HepG2 (cell line): ENCODE data around the gene ZNF814. TPM values are rescaled to one million over a fixed set of nuclear protein-coding genes. Genes with fewer than 3 reads are reported as not detected.

Experiments
- ATAC-seq: fragments of 200-7000 bp; cut with Tn5 transposase; 3 replicates; pipeline ENCODE4 v1.9.1; 2020; ENCODE audit warnings: mild to moderate bottlenecking, moderate library complexity
- BruUV-seq: library from RNA; stranded (reverse); fragments of 400-500 nt; replicated peaks from 2 replicates; lab custom pipeline; 2021; lab: Mats Ljungman, UMichigan
- CTCF ChIA-PET: fragments of 300-600 bp; formaldehyde crosslinking; extraction: SDS; loops from one replicate; lab custom pipeline; 2021; ENCODE audit warnings: low total read pairs, inconsistent platforms, low intra/inter-chr PET ratio; lab: Yijun Ruan, JAX
- POLR2A ChIA-PET: fragments of 350-600 bp; sonication (Branson Sonifier 250); formaldehyde crosslinking; loops from one replicate; lab custom pipeline; 2020; ENCODE audit warnings: antibody characterized with exemption, inconsistent platforms; lab: Yijun Ruan, JAX
- DNase-seq: peaks from one replicate; pipeline ENCODE4 v3.0.0-alpha.2; 2015; ENCODE audit warnings: low spot score
- FAIRE-seq: peaks from 3 replicates; lab custom pipeline; 2011; peaks lifted over from hg19 to GRCh38; lab: Jason Lieb, UNC
- H2AFZ ChIP-seq: one replicate; pipeline ENCODE4 v1.6.1; 2011; ENCODE audit warnings: low read length, inconsistent platforms
- H3K27ac ChIP-seq: fragments of 300-600 bp; 3 replicates; pipeline ENCODE4 v1.8.0; 2011; ENCODE audit warnings: mixed run types, mild to moderate bottlenecking, mixed read lengths, low read length, inconsistent platforms; ENCODE audit not compliant: insufficient read depth; ENCODE audit errors: extremely low read length
- H3K27me3 ChIP-seq, 2 experiments: fragments of 200-600 bp in 1 of 2; 2 replicates in 1 of 2; 3 replicates in 1 of 2; pipeline versions ENCODE4 v1.6.0 to v1.8.0; 2011; ENCODE audit warnings: low read length in 2 of 2, mild to moderate bottlenecking in 2 of 2, moderate library complexity in 2 of 2, inconsistent platforms in 1 of 2; ENCODE audit not compliant: insufficient read depth in 2 of 2, control insufficient read depth in 1 of 2
- H3K36me3 ChIP-seq, 2 experiments: fragments of 200-600 bp in 1 of 2; replicated peaks in 1 of 2; 2 replicates in 1 of 2; 3 replicates in 1 of 2; pipeline versions ENCODE4 v1.5.1 to v1.8.0; 2011; ENCODE audit warnings: low read length in 2 of 2, inconsistent platforms in 1 of 2; ENCODE audit not compliant: insufficient read depth in 2 of 2, control insufficient read depth in 1 of 2
- H3K4me1 ChIP-seq: 2 replicates; pipeline ENCODE4 v1.5.1; 2012; ENCODE audit warnings: low read length, inconsistent platforms; ENCODE audit not compliant: insufficient read depth
- H3K4me2 ChIP-seq: 2 replicates; pipeline ENCODE4 v1.6.0; 2011; ENCODE audit warnings: low read depth, low read length, inconsistent platforms
- H3K4me3 ChIP-seq, 3 experiments: fragments of 200-600 bp in 1 of 3; sonication (generic), shearing (Covaris generic) in 1 of 3; replicated peaks in 1 of 3; 2 replicates each; pipeline ENCODE4 v1.5.1; 2011 to 2016; ENCODE audit warnings: low read length in 3 of 3, inconsistent platforms in 2 of 3, low read depth in 2 of 3, mild to moderate bottlenecking in 2 of 3, control low read depth in 1 of 3, mixed read lengths in 1 of 3; ENCODE audit not compliant: insufficient read depth in 1 of 3
- H3K79me2 ChIP-seq: one replicate; pipeline ENCODE4 v1.6.1; 2011; ENCODE audit warnings: low read length, inconsistent platforms; ENCODE audit not compliant: insufficient read depth
- H3K9ac ChIP-seq: 2 replicates; pipeline ENCODE4 v1.6.0; 2011; ENCODE audit warnings: mild to moderate bottlenecking, low read depth, low read length, inconsistent platforms; ENCODE audit not compliant: insufficient read depth
- H3K9me3 ChIP-seq: 2 replicates; pipeline ENCODE4 v1.5.1; 2012; ENCODE audit warnings: mild to moderate bottlenecking, low read length
- H4K20me1 ChIP-seq: 2 replicates; pipeline ENCODE4 v1.6.0; 2011; ENCODE audit warnings: inconsistent platforms, mild to moderate bottlenecking, low read length, moderate library complexity; ENCODE audit not compliant: insufficient read depth
- BHLHE40 ChIP-seq: IDR thresholded peaks from 2 replicates; pipeline ENCODE4 v1.6.1; 2011; ENCODE audit warnings: low read length, improper control_type of control experiment
- CTCF ChIP-seq: sonication (generic); formaldehyde crosslinking; IDR thresholded peaks from 2 replicates; pipeline ENCODE4 v1.5.0; 2020; ENCODE audit warnings: mild to moderate bottlenecking, missing genetic modification reagents, moderate library complexity
- ELF3 ChIP-seq: IDR thresholded peaks from 2 replicates; pipeline ENCODE4 v1.6.1; 2016; ENCODE audit warnings: missing genetic modification reagents, missing compliant biosample characterization
- HMGA1 ChIP-seq: sonication (generic); formaldehyde crosslinking; conservative IDR thresholded peaks from 2 replicates; pipeline ENCODE4 v1.4.0; 2020; ENCODE audit warnings: missing genetic modification reagents
- KLF11 ChIP-seq: IDR thresholded peaks from 2 replicates; pipeline ENCODE4 v1.6.1; 2016; ENCODE audit warnings: missing compliant biosample characterization
- MAF1 ChIP-seq: sonication (generic); formaldehyde crosslinking; IDR thresholded peaks from 2 replicates; pipeline ENCODE4 v1.5.0; 2020; ENCODE audit warnings: missing genetic modification reagents, borderline replicate concordance
- RAD51 ChIP-seq: fragments of 450-650 bp; IDR thresholded peaks from 2 replicates; pipeline ENCODE4 v1.6.1; 2016; ENCODE audit warnings: borderline replicate concordance
- ZNF317 ChIP-seq: sonication (generic); formaldehyde crosslinking; IDR thresholded peaks from 2 replicates; pipeline ENCODE4 v1.5.0; 2020; ENCODE audit warnings: mild to moderate bottlenecking, missing genetic modification reagents
- ZNF362 ChIP-seq: sonication (generic); formaldehyde crosslinking; IDR thresholded peaks from 2 replicates; pipeline ENCODE4 v1.4.0; 2020; ENCODE audit warnings: missing genetic modification reagents, mild to moderate bottlenecking, borderline replicate concordance
- ZNF441 ChIP-seq: sonication (generic); formaldehyde crosslinking; IDR thresholded peaks from 2 replicates; pipeline ENCODE4 v1.7.0; 2021; ENCODE audit warnings: missing genetic modification reagents, borderline replicate concordance
- ZNF547 ChIP-seq: sonication (generic); formaldehyde crosslinking; IDR thresholded peaks from 2 replicates; pipeline ENCODE4 v1.5.1; 2020; ENCODE audit warnings: mild to moderate bottlenecking, missing genetic modification reagents
- ZNF607 ChIP-seq: sonication (generic); formaldehyde crosslinking; IDR thresholded peaks from 2 replicates; pipeline ENCODE4 v1.5.1; 2020; ENCODE audit warnings: missing genetic modification reagents, mild to moderate bottlenecking, borderline replicate concordance
- ZNF773 ChIP-seq: sonication (generic); formaldehyde crosslinking; IDR thresholded peaks from 2 replicates; pipeline ENCODE4 v1.4.0; 2020; ENCODE audit warnings: missing genetic modification reagents, borderline replicate concordance
- ZZZ3 ChIP-seq: sonication (generic); formaldehyde crosslinking; IDR thresholded peaks from 2 replicates; pipeline ENCODE4 v1.4.0; 2020; ENCODE audit warnings: missing genetic modification reagents, mild to moderate bottlenecking, borderline replicate concordance
- WGBS: methylation state at CpG from one replicate; pipeline ENCODE4 v1.1.6; 2017; ENCODE audit warnings: low lambda C conversion rate; 5-methylcytosine and 5-hydroxymethylcytosine counted together
- in situ Hi-C: cut with HindIII; loops from 2 replicates; pipeline ENCODE4 v1.10.0; 2017; ENCODE audit warnings: low pct_unique_long_range_greater_than_20kb; ENCODE audit not compliant: extremely low pct_ligation_motif_present
- intact Hi-C: fragments of 100-400 bp; cut with micrococcal nuclease; formaldehyde crosslinking; loops from one replicate; pipeline ENCODE4 v1.10.0; 2022; ENCODE audit not compliant: unreplicated experiment
- polyA plus RNA-seq, 8 experiments: library from polyadenylated mRNA; depleted of rRNA in 3 of 8; stranded (reverse) in 7 of 8; unstranded in 1 of 8; fragments of >200 nt; fragmentation: Illumina TruSeq in 4 of 8; extraction: Trizol in 4 of 8; gene quantifications; 2 replicates each; pipeline versions ENCODE4 v1.2.1 to v1.2.3, GENCODE V29; 2011 to 2016; ENCODE audit warnings: low read depth in 4 of 8, missing spikeins in 1 of 8, mixed read lengths in 1 of 8; ENCODE audit not compliant: insufficient read depth in 1 of 8
- total RNA-seq, 5 experiments: library from RNA; depleted of rRNA; stranded (reverse); fragments of >200 nt; fragmentation: Illumina TruSeq; extraction: Trizol; gene quantifications; 2 replicates each; pipeline ENCODE4 v1.2.3, GENCODE V29; 2016; ENCODE audit warnings: low read depth in 1 of 5
- TF ChIP-seq, protein P1 (sequence below): sonication (generic); formaldehyde crosslinking; IDR thresholded peaks from 2 replicates; pipeline ENCODE4 v1.8.0; 2022; ENCODE audit warnings: mild to moderate bottlenecking, missing genetic modification reagents, borderline replicate concordance

ZNF814 gene
- total and polyA plus RNA-seq, 2 of the 13 experiments (the other 11 are each of a cell fraction or from before 2014, with no cell fraction given), result 2.5 to 3.4 TPM

DNA sequence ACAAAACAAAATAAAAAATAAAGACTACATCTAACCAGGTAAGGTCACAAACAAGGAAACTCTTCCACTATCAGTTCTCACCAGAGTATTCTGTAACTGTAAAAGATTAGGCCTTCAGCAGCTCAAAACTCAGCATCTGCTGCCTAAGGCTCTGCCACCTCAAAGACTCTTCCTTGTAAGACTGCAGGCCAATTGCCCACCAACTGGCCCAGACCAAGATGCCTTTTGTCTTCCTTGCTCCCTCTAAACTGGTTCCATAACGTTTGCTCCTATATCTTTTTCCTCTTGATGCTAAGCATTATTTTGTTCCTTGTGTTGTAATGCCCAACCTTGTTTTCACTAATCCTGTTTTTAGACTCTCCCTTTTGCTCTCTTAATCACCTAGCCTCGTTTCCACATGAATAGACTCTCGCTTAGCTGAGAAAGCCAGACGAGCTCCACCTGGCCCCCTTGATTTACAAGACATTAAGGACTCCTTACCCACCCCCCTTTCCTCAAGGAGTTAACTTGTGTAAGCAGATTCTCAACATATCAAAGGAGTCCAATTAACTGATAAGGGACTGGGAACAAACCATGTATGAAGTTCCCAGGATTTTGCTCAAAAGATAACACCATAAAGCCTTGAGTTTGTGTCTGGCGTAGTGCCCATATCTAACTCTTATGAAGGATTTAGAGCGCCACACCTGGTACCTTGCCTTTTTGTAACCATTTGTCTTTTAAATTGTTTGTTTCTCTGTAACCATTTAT lies 1.5 kb downstream of the ZNF814 start:
- 76% methylated on average over 6 of the region's 6 CpGs for WGBS
- TF ChIP-seq MAF1 (no peak), KLF11 (no peak), ZZZ3 (CRISPR knock-in tag) (no peak), ZNF441 (CRISPR knock-in tag) (no peak), HMGA1 (no peak), ZNF317 (CRISPR knock-in tag) (no peak), ZNF362 (CRISPR knock-in tag) (no peak)
- Histone ChIP-seq H3K9me3 (no peaks in the 10 kb centered on the region), H3K79me2 (no peaks in the 10 kb centered on the region), H3K27ac (no peak overlapping the region), H3K9ac (no peak overlapping the region), H2AFZ (no peak overlapping the region), H3K4me2 (no peak overlapping the region), H3K36me3 (no peaks in the 10 kb centered on the region), H3K27me3 (no peaks in the 10 kb centered on the region), H4K20me1 (no peaks in the 10 kb centered on the region), H3K4me3 (no peak overlapping the region), H3K4me1 (no peaks in the 10 kb centered on the region)
- ChIA-PET CTCF (no interaction called here), POLR2A (no interaction called here)
- in situ Hi-C loops (no loop called here), intact Hi-C loops (no loop called here)
- ATAC-seq (no peak), DNase-seq (no peak), FAIRE-seq (no peak)
- BruUV-seq, result no TSS peak

DNA sequence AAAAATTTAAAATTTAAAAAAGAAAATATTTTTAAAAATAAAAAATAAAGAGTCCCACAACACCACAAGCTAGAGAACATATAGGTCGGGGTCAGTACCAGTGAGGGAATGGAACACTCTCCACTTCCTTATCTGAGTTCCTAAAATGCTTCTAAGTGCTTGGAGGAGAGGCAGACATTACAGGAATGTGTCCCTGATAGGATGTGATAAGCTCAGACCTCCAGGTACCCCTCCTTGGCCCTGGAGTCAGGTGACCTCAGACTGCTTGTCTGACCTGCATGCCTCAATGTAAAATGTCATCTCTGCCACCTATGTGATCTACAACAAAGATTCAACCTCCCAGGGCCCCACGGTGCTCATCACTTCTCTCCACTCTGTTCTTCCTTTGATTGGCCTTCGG lies 2.8 kb downstream of the ZNF814 start:
- in situ Hi-C loops, result no loop called here
- no peaks in the 10 kb centered on the region for H4K20me1 ChIP-seq
- H3K9me3 ChIP-seq, result no peaks in the 10 kb centered on the region
- H3K36me3 ChIP-seq, result no peaks in the 10 kb centered on the region
- ATAC-seq (no peak), FAIRE-seq (no peak), DNase-seq (no peak)
- no peaks in the 10 kb centered on the region for H3K4me1 ChIP-seq
- no peak overlapping the region for H3K4me2 ChIP-seq
- ChIA-PET CTCF (no interaction called here), POLR2A (no interaction called here)
- no peaks in the 10 kb centered on the region for H3K79me2 ChIP-seq
- no TSS peak for BruUV-seq
- no peak overlapping the region for H3K27ac ChIP-seq
- H2AFZ ChIP-seq, result no peak overlapping the region
- H3K9ac ChIP-seq, result no peak overlapping the region
- H3K27me3 ChIP-seq, result no peaks in the 10 kb centered on the region
- no peak overlapping the region for H3K4me3 ChIP-seq
- 80% methylated on average over 3 of the region's 3 CpGs for WGBS
- intact Hi-C loops, result no loop called here
- TF ChIP-seq BHLHE40 (no peak), ZNF547 (CRISPR knock-in tag) (no peak), CTCF (CRISPR knock-in tag) (no peak), RAD51 (no peak), ZNF607 (CRISPR knock-in tag) (no peak), ELF3 (CRISPR knock-in tag) (no peak), ZNF773 (CRISPR knock-in tag) (no peak)
- TF ChIP-seq, protein P1, sequence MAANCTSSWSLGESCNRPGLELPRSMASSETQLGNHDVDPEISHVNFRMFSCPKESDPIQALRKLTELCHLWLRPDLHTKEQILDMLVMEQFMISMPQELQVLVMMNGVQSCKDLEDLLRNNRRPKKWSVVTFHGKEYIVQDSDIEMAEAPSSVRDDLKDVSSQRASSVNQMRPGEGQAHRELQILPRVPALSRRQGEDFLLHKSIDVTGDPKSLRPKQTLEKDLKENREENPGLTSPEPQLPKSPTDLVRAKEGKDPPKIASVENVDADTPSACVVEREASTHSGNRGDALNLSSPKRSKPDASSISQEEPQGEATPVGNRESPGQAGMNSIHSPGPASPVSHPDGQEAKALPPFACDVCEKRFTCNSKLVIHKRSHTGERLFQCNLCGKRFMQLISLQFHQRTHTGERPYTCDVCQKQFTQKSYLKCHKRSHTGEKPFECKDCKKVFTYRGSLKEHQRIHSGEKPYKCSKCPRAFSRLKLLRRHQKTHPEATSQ, result no peak
